ENCODE data around the gene NPAS3. TPM values are rescaled to one million over a fixed set of nuclear protein-coding genes. Genes with fewer than 3 reads are reported as not detected.

NPAS3 gene
- total and polyA plus RNA-seq, 2 of the 13 experiments (the other 11 are each of a cell fraction or from before 2014, with no cell fraction given): not detected

DNA sequence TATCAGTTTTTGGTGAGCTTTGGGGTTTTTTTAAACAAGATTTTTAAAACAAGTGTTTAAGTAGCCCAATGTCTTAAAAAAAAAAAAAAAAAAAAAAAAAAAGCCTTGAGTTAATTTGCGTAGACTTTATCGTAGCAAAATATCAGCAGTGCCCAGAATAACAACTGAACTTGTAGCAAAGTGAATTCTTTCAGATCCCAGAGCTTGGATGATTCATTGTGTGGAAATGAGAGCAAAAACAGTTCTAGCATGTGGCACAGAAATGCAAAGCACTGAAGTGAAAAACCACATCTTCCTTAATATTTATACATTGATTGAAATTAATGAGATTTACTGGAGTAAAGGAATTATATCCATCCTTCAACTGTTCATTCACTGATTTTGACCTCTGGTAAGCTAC is 754.1 kb downstream of the NPAS3 start (continued):
- TF ChIP-seq, protein P1, sequence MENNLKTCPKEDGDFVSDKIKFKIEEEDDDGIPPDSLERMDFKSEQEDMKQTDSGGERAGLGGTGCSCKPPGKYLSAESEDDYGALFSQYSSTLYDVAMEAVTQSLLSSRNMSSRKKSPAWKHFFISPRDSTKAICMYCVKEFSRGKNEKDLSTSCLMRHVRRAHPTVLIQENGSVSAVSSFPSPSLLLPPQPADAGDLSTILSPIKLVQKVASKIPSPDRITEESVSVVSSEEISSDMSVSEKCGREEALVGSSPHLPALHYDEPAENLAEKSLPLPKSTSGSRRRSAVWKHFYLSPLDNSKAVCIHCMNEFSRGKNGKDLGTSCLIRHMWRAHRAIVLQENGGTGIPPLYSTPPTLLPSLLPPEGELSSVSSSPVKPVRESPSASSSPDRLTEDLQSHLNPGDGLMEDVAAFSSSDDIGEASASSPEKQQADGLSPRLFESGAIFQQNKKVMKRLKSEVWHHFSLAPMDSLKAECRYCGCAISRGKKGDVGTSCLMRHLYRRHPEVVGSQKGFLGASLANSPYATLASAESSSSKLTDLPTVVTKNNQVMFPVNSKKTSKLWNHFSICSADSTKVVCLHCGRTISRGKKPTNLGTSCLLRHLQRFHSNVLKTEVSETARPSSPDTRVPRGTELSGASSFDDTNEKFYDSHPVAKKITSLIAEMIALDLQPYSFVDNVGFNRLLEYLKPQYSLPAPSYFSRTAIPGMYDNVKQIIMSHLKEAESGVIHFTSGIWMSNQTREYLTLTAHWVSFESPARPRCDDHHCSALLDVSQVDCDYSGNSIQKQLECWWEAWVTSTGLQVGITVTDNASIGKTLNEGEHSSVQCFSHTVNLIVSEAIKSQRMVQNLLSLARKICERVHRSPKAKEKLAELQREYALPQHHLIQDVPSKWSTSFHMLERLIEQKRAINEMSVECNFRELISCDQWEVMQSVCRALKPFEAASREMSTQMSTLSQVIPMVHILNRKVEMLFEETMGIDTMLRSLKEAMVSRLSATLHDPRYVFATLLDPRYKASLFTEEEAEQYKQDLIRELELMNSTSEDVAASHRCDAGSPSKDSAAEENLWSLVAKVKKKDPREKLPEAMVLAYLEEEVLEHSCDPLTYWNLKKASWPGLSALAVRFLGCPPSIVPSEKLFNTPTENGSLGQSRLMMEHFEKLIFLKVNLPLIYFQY (CRISPR knock-in tag; IDR thresholded peaks at IDR 0.05; ENCODE audit: borderline replicate concordance): no peak
- TF ChIP-seq HMGXB4 (CRISPR knock-in tag; IDR thresholded peaks at IDR 0.05; ENCODE audit: borderline replicate concordance in 1 of 2, low read depth in 1 of 2): no peak
- no peak for TF ChIP-seq ZSCAN22 (CRISPR knock-in tag; IDR thresholded peaks at IDR 0.05)
- TF ChIP-seq ZNF761 (CRISPR knock-in tag; conservative IDR thresholded peaks at IDR 0.05): no peak
- TF ChIP-seq ZNF83 (CRISPR knock-in tag; IDR thresholded peaks at IDR 0.05; ENCODE audit: borderline replicate concordance): no peak
- TF ChIP-seq RFXAP (CRISPR knock-in tag; IDR thresholded peaks at IDR 0.05; ENCODE audit: borderline replicate concordance): no peak
- no peak for TF ChIP-seq RFX5 (IDR thresholded peaks at IDR 0.05; ENCODE audit: low read depth, low read length)
- no peak for TF ChIP-seq TOE1 (CRISPR knock-in tag; IDR thresholded peaks at IDR 0.05)

Data from HepG2 (cell line).